CD4-positive, alpha-beta T cell treated with Interleukin-15 for 1 hour (primary cell): Measurements from ENCODE around the gene NDN.
"Not testable (repeated sequence)": the region's sequence is repeated elsewhere in the genome, so short reads cannot be mapped to it uniquely, and the experiment has no call there.

Experiments
- DNase-seq: peaks from one replicate; pipeline ENCODE4 v3.0.0-alpha.2; 2020

The NDN gene

GRCh38 chr15:23687143-23687470 lies at the start of gene NDN:
TSS of gene NDN (minus strand) at chr15:23687305. CDS start at chr15:23687217, 88 bp downstream.
- no peak for DNase-seq

GRCh38 chr15:23736033-23736673 lies 49.0 kb upstream of the NDN start:
- DNase-seq = no peak

GRCh38 chr15:23734862-23735261 lies 47.8 kb upstream of the NDN start:
- no peak for DNase-seq

GRCh38 chr15:23713874-23714656 lies 27.0 kb upstream of the NDN start:
- DNase-seq = not testable (repeated sequence)

GRCh38 chr15:23708332-23708731 lies 21.2 kb upstream of the NDN start:
- no peak for DNase-seq

GRCh38 chr15:23695282-23695681 lies 8.2 kb upstream of the NDN start:
- DNase-seq = no peak

- DNase-seq = no peak
Measured at GRCh38 chr15:23694592-23694991, 7.5 kb upstream of the NDN start.

GRCh38 chr15:23690450-23690852 lies 3.3 kb upstream of the NDN start:
- no peak for DNase-seq

- no peak for DNase-seq
Measured at GRCh38 chr15:23690015-23690414, 2.9 kb upstream of the NDN start.

- DNase-seq = no peak
Measured at GRCh38 chr15:23686466-23687142, 501 bp downstream of the NDN start.

GRCh38 chr15:23671481-23671880 lies 15.6 kb downstream of the NDN start:
- DNase-seq = no peak

GRCh38 chr15:23670970-23671369 lies 16.1 kb downstream of the NDN start:
- DNase-seq = no peak

- no peak for DNase-seq
Measured at GRCh38 chr15:23663232-23663631, 23.9 kb downstream of the NDN start.

- no peak for DNase-seq
Measured at GRCh38 chr15:23648920-23649515, 38.1 kb downstream of the NDN start.

GRCh38 chr15:23647421-23648370 lies 39.4 kb downstream of the NDN start, which contains the start of gene MAGEL2:
TSS of gene MAGEL2 (minus strand) at chr15:23647867. CDS start at chr15:23647742, 125 bp downstream.
- DNase-seq = no peak

- no peak for DNase-seq
Measured at GRCh38 chr15:23647001-23647295, 40.2 kb downstream of the NDN start.

GRCh38 chr15:23646165-23647000 lies 40.7 kb downstream of the NDN start:
- no peak for DNase-seq

GRCh38 chr15:23645371-23646164 lies 41.5 kb downstream of the NDN start:
- no peak for DNase-seq

- no peak for DNase-seq
Measured at GRCh38 chr15:23644829-23645228, 42.3 kb downstream of the NDN start.

GRCh38 chr15:23642413-23643044 lies 44.6 kb downstream of the NDN start:
- DNase-seq = no peak
